H1 (cell line): ENCODE results near the gene RPS15. TPM values are rescaled to one million over a fixed set of nuclear protein-coding genes. Genes with fewer than 3 reads are reported as not detected.
A peak's percentile ranks its signal among the peaks of the same experiment; 100 is the strongest.

Experiments used
- CTCF ChIA-PET: fragments of 300-600 bp; sonication (Branson Sonifier 250); formaldehyde crosslinking; loops from one replicate; lab custom pipeline; 2021; ENCODE audit not compliant: partially characterized antibody; lab: Charles Lee
- POLR2A ChIA-PET: fragments of 300-600 bp; sonication (Branson Sonifier 250); formaldehyde crosslinking; loops from one replicate; lab custom pipeline; 2021; ENCODE audit warnings: inconsistent platforms; ENCODE audit not compliant: partially characterized antibody; lab: Charles Lee
- DNase-seq, 2 experiments: peaks; one replicate each; pipeline versions ENCODE4 v3.0.0 to v3.0.0-alpha.2; 2010 to 2022; ENCODE audit warnings: low spot score in 2 of 2, low read depth in 1 of 2, mixed read lengths in 1 of 2
- FAIRE-seq: peaks from 2 replicates; lab custom pipeline; 2011; peaks lifted over from hg19 to GRCh38; lab: Jason Lieb, UNC
- H2AFZ ChIP-seq: 2 replicates; pipeline ENCODE4 v1.8.1; 2012; ENCODE audit warnings: low read length, inconsistent platforms
- H2AK5ac ChIP-seq: 2 replicates; pipeline ENCODE4 v1.6.1; 2013; ENCODE audit warnings: low read depth, low read length
- H2BK120ac ChIP-seq: replicated peaks from 2 replicates; pipeline ENCODE3; 2013; ENCODE audit warnings: low read depth, low read length, inconsistent platforms
- H2BK12ac ChIP-seq: 2 replicates; pipeline ENCODE4 v1.6.1; 2013; ENCODE audit warnings: low read depth, low read length
- H2BK15ac ChIP-seq: 2 replicates; pipeline ENCODE4 v1.6.1; 2013; ENCODE audit warnings: low read length
- H2BK20ac ChIP-seq: 2 replicates; pipeline ENCODE4 v1.6.1; 2013; ENCODE audit warnings: low read length
- H2BK5ac ChIP-seq: 2 replicates; pipeline ENCODE4 v1.6.1; 2013; ENCODE audit warnings: low read depth, low read length
- H3K14ac ChIP-seq: 2 replicates; pipeline ENCODE4 v1.6.1; 2013; ENCODE audit warnings: inconsistent platforms; ENCODE audit not compliant: insufficient read length
- H3K18ac ChIP-seq: 2 replicates; pipeline ENCODE4 v1.6.1; 2013; ENCODE audit warnings: low read length; ENCODE audit errors: extremely low read depth
- H3K23ac ChIP-seq: 2 replicates; pipeline ENCODE4 v1.6.1; 2013; ENCODE audit warnings: inconsistent platforms; ENCODE audit not compliant: insufficient read length
- H3K23me2 ChIP-seq: 2 replicates; pipeline ENCODE4 v1.6.1; 2013; ENCODE audit warnings: low read depth, low read length
- H3K27ac ChIP-seq: 2 replicates; pipeline ENCODE4 v1.6.1; 2011; ENCODE audit warnings: low read depth, low read length, inconsistent platforms
- H3K27me3 ChIP-seq, 4 experiments: replicated peaks in 1 of 4; 1 replicate in 1 of 4; 2 replicates in 3 of 4; pipeline versions ENCODE4 v1.6.1 to v1.8.1; 2011 to 2013; ENCODE audit warnings: low read length in 3 of 4, mild to moderate bottlenecking in 3 of 4, inconsistent platforms in 2 of 4, mixed read lengths in 2 of 4, moderate library complexity in 1 of 4; ENCODE audit not compliant: control insufficient read depth in 3 of 4, insufficient read depth in 3 of 4; ENCODE audit errors: extremely low read depth in 1 of 4
- H3K36me3 ChIP-seq, 4 experiments: 2 replicates each; pipeline versions ENCODE4 v1.6.1 to v1.8.1; 2011 to 2013; ENCODE audit warnings: mild to moderate bottlenecking in 4 of 4, low read length in 3 of 4, moderate library complexity in 2 of 4, control low read depth in 1 of 4, inconsistent platforms in 1 of 4; ENCODE audit not compliant: insufficient read depth in 4 of 4, control insufficient read depth in 2 of 4
- H3K4ac ChIP-seq: replicated peaks from 2 replicates; pipeline ENCODE3; 2013; ENCODE audit warnings: low read length, low read depth, mixed read lengths, inconsistent platforms; ENCODE audit not compliant: insufficient read length
- H3K4me1 ChIP-seq, 4 experiments: replicated peaks in 1 of 4; 1 replicate in 1 of 4; 2 replicates in 3 of 4; pipeline versions ENCODE4 v1.6.1 to v1.8.1; 2011 to 2013; ENCODE audit warnings: low read length in 3 of 4, inconsistent platforms in 2 of 4, mixed read lengths in 1 of 4; ENCODE audit not compliant: insufficient read depth in 4 of 4, control insufficient read depth in 3 of 4
- H3K4me2 ChIP-seq, 2 experiments: 2 replicates each; pipeline versions ENCODE4 v1.6.1 to v1.8.1; 2011 to 2013; ENCODE audit warnings: low read depth in 2 of 2, low read length in 2 of 2, control low read depth in 1 of 2, inconsistent platforms in 1 of 2, mild to moderate bottlenecking in 1 of 2; ENCODE audit not compliant: insufficient read depth in 1 of 2
- H3K4me3 ChIP-seq, 4 experiments: fragments of 200-600, 300-600 bp in 1 of 4; sonication (generic), shearing (Covaris generic), sonication (Bioruptor Twin) in 1 of 4; 2 replicates each; pipeline versions ENCODE4 v1.5.1 to v1.8.1; 2011 to 2016; ENCODE audit warnings: low read length in 4 of 4, low read depth in 3 of 4, control low read depth in 2 of 4, inconsistent platforms in 2 of 4, mild to moderate bottlenecking in 2 of 4, mixed read lengths in 1 of 4, moderate library complexity in 1 of 4; ENCODE audit not compliant: insufficient read depth in 2 of 4; ENCODE audit errors: extremely low read depth in 1 of 4
- H3K56ac ChIP-seq: replicated peaks from 2 replicates; pipeline ENCODE3; 2013; ENCODE audit warnings: low read depth, mild to moderate bottlenecking, mixed read lengths, low read length, inconsistent platforms; ENCODE audit not compliant: insufficient read length
- H3K79me1 ChIP-seq: 2 replicates; pipeline ENCODE4 v1.6.1; 2013; ENCODE audit warnings: low read depth, low read length, control low read depth
- H3K79me2 ChIP-seq, 2 experiments: 2 replicates each; pipeline versions ENCODE4 v1.6.1 to v1.8.1; 2012 to 2013; ENCODE audit warnings: low read length in 2 of 2, mild to moderate bottlenecking in 2 of 2, inconsistent platforms in 1 of 2; ENCODE audit not compliant: insufficient read depth in 2 of 2, control insufficient read depth in 1 of 2
- H3K9ac ChIP-seq, 4 experiments: replicated peaks in 1 of 4; 1 replicate in 1 of 4; 2 replicates in 3 of 4; pipeline versions ENCODE4 v1.6.1 to v1.8.1; 2011 to 2013; ENCODE audit warnings: low read depth in 3 of 4, low read length in 3 of 4, control low read depth in 2 of 4, mild to moderate bottlenecking in 2 of 4, moderate library complexity in 2 of 4, inconsistent platforms in 1 of 4; ENCODE audit errors: extremely low read depth in 1 of 4
- H3K9me3 ChIP-seq, 2 experiments: 2 replicates each; pipeline versions ENCODE4 v1.6.1 to v1.8.1; 2012 to 2013; ENCODE audit warnings: mild to moderate bottlenecking in 2 of 2, moderate library complexity in 2 of 2, control low read depth in 1 of 2, inconsistent platforms in 1 of 2, low read depth in 1 of 2, low read length in 1 of 2, mixed read lengths in 1 of 2; ENCODE audit not compliant: insufficient read depth in 2 of 2
- H4K20me1 ChIP-seq, 2 experiments: replicated peaks in 1 of 2; 2 replicates each; pipeline versions ENCODE3 to v1.8.1; 2011 to 2013; ENCODE audit warnings: inconsistent platforms in 2 of 2, low read length in 2 of 2, mild to moderate bottlenecking in 1 of 2; ENCODE audit not compliant: insufficient read depth in 2 of 2, control insufficient read depth in 1 of 2
- H4K5ac ChIP-seq: 2 replicates; pipeline ENCODE4 v1.6.1; 2013; ENCODE audit warnings: low read length, low read depth, mixed read lengths, inconsistent platforms; ENCODE audit not compliant: insufficient read length
- H4K8ac ChIP-seq: 2 replicates; pipeline ENCODE4 v1.8.0; 2013; ENCODE audit warnings: mild to moderate bottlenecking, moderate library complexity, low read length, inconsistent platforms; ENCODE audit not compliant: insufficient read depth; ENCODE audit errors: extremely low read depth
- H4K91ac ChIP-seq: replicated peaks from 2 replicates; pipeline ENCODE3; 2013; ENCODE audit warnings: low read length, mixed read lengths, inconsistent platforms; ENCODE audit not compliant: insufficient read length
- KDM1A ChIP-seq: fragments of 200-600, 300-600 bp; sonication (generic); IDR thresholded peaks from 2 replicates; pipeline ENCODE4 v1.7.1; 2016; ENCODE audit warnings: mild to moderate bottlenecking, low read length, borderline replicate concordance
- WGBS, 2 experiments: shearing (Covaris generic) in 1 of 2; methylation state at CpG; one replicate each; pipeline versions ENCODE4 v1.1.6 to v1.1.7; 2013 to 2015; ENCODE audit warnings: low lambda C conversion rate in 2 of 2, mixed read lengths in 2 of 2, inconsistent platforms in 1 of 2, low coverage in 1 of 2, missing lambda C conversion rate in 1 of 2; ENCODE audit not compliant: insufficient replicate concordance in 2 of 2, insufficient coverage in 1 of 2, insufficient read length in 1 of 2; ENCODE audit errors: extremely low coverage in 1 of 2, missing lambda C conversion rate in 1 of 2; 5-methylcytosine and 5-hydroxymethylcytosine counted together
- polyA plus RNA-seq, 7 experiments: library from polyadenylated mRNA; depleted of rRNA in 3 of 7; stranded (reverse) in 5 of 7; unstranded in 2 of 7; fragments of >200 nt in 5 of 7; fragments of 200-250 nt in 2 of 7; gene quantifications; 1 replicate in 5 of 7; 2 replicates in 1 of 7; 4 replicates in 1 of 7; pipeline versions ENCODE4 v1.2.1 to v1.2.3, GENCODE V29; 2011 to 2013; ENCODE audit warnings: missing spikeins in 2 of 7, mixed read lengths in 2 of 7
- total RNA-seq: library from RNA; stranded (reverse); fragmentation: NEBNext Ultra II Directional; extraction: Animal tissue kit (Norgen Biotek cat#: 25700); gene quantifications from 2 replicates; pipeline ENCODE4 v1.2.1, GENCODE V29; 2021

RPS15 gene
- total and polyA plus RNA-seq, 2 of the 8 experiments (the other 6 are each of a cell fraction or from before 2014, with no cell fraction given) = 1,562 to 3,890 TPM

DNA sequence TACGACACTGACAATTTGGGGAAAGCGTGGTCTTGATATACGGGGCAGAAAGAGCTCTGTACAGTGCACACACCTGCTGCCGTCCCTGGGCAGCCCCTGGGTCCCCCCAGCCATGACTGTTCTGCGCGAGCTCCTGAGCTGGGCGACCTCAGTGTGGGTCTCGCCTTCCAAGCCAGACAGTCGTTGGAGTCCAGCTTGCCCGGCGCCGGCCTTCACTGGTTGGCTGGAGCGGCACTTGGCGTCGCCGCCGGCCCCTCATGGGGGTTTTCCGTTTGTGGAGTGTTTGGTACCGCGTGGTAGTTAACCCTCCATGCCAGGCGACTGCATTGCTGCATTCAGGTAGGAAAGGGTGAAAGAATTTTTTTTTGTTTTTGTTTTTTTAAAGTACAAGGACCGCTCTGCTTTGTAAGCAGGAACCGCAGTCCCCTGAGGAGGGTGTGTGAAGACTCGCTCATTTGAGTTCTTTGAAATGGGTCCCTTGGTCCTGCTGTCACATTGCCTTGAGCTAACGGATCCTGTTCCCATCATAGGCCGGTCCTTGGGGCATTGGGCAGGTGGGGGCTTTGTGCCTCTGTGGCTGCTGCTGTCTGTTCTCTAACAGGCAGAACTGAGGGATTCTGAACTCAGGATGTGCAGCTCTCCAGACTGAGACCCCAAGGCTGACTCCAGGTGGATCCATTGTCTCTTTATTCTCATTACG lies 10.8 kb upstream of the RPS15 start:
- no peaks in the 10 kb centered on the region for H3K27me3 ChIP-seq
- peaks cover 7% of the 10 kb centered on the region for H3K79me1 ChIP-seq
- H4K91ac ChIP-seq = no peak overlapping the region
- no peak overlapping the region for H2BK20ac ChIP-seq
- FAIRE-seq (no peak), DNase-seq (no peak)
- 89% methylated on average over 27 of the region's 27 CpGs; no CpG with 5 or more reads in 1 of the 2 experiments for WGBS, 2 experiments
- POLR2A ChIA-PET = interaction anchor here (0.7 to 1.9 kb wide), 10 partner anchors 9 to 47 kb away, joined by 3 to 9 read pairs (median 3); no protein-coding TSS in a partner anchor
- no peak overlapping the region for H2BK120ac ChIP-seq
- H3K4ac ChIP-seq = no peak overlapping the region
- no peak overlapping the region for H4K5ac ChIP-seq
- CTCF ChIA-PET = interaction anchor here (1.0 to 1.5 kb wide), 2 partner anchors 9 to 25 kb away, joined by 3 to 8 read pairs; no protein-coding TSS in a partner anchor
- no peak overlapping the region for H3K4me3 ChIP-seq
- H2BK5ac ChIP-seq = no peak overlapping the region
- no peak overlapping the region for H2BK15ac ChIP-seq
- no peak overlapping the region for H2AFZ ChIP-seq
- H3K23ac ChIP-seq = no peak overlapping the region
- no peak overlapping the region for H3K27ac ChIP-seq
- no peak overlapping the region for H3K56ac ChIP-seq
- no peaks in the 10 kb centered on the region for H3K9me3 ChIP-seq
- H3K79me2 ChIP-seq = peaks cover 0 to 37% of the 10 kb centered on the region in 2 experiments; a peak in 2 of 4 replicates
- no peak overlapping the region for H3K4me2 ChIP-seq
- H2BK12ac ChIP-seq = no peak overlapping the region
- H3K9ac ChIP-seq = no peak overlapping the region
- 0 out of 2 replicates have a peak overlapping the region, but pooled peaks have one; percentile 4 for H4K8ac ChIP-seq
- peaks cover 30 to 78% (median 65%) of the 10 kb centered on the region in 4 experiments for H3K36me3 ChIP-seq
- no peaks in the 10 kb centered on the region for H3K23me2 ChIP-seq
- peaks cover 32 to 46% of the 10 kb centered on the region in 2 experiments for H4K20me1 ChIP-seq
- H3K14ac ChIP-seq = no peak overlapping the region
- no peak for TF ChIP-seq KDM1A
- TF ChIP-seq, all 59 proteins: peak for 0
- Histone ChIP-seq H3K4me1 (peaks cover 0 to 3% (median 0%) of the 10 kb centered on the region in 4 experiments; a peak in 1 of 7 replicates), H2AK5ac (no peak overlapping the region), H3K18ac (no peak overlapping the region)
